Superior temporal gyrus (tissue), 1 donor: ENCODE data around the gene FOXO1.
"Not testable (repeated sequence)": the region's sequence is repeated elsewhere in the genome, so short reads cannot be mapped to it uniquely, and the experiment has no call there.

Experiments used
- DNase-seq: peaks from one replicate; pipeline ENCODE4 v3.0.0-alpha.2; 2016; ENCODE audit errors: extremely low spot score

FOXO1 gene

GRCh38 chr13:40666045-40666932 lies at the start of gene FOXO1:
Gene FOXO1 (minus strand): TSS chr13:40666641. CDS start chr13:40666212, 429 bp downstream.
- DNase-seq, result peak; percentile 83

GRCh38 chr13:40714433-40714832 lies 48.0 kb upstream of the FOXO1 start:
- DNase-seq, result not testable (repeated sequence)

GRCh38 chr13:40706439-40706838 lies 40.0 kb upstream of the FOXO1 start:
- no peak for DNase-seq

GRCh38 chr13:40697711-40698110 lies 31.3 kb upstream of the FOXO1 start:
- no peak for DNase-seq

- DNase-seq, result no peak
These were observed 28.0 kb upstream of the FOXO1 start for GRCh38 chr13:40694426-40694825.

GRCh38 chr13:40692946-40693345 lies 26.5 kb upstream of the FOXO1 start:
- no peak for DNase-seq

GRCh38 chr13:40688781-40689180 lies 22.3 kb upstream of the FOXO1 start:
- no peak for DNase-seq

- DNase-seq, result peak; percentile 85
These were observed 16.2 kb upstream of the FOXO1 start for GRCh38 chr13:40682449-40683240.

GRCh38 chr13:40681341-40682146 lies 15.1 kb upstream of the FOXO1 start:
- no peak for DNase-seq

GRCh38 chr13:40680659-40681323 lies 14.3 kb upstream of the FOXO1 start:
- DNase-seq, result no peak

GRCh38 chr13:40679480-40679985 lies 13.1 kb upstream of the FOXO1 start:
- no peak for DNase-seq

GRCh38 chr13:40677064-40677463 lies 10.6 kb upstream of the FOXO1 start:
- no peak for DNase-seq

GRCh38 chr13:40676007-40676406 lies 9.6 kb upstream of the FOXO1 start:
- DNase-seq, result no peak

GRCh38 chr13:40673414-40673813 lies 7.0 kb upstream of the FOXO1 start:
- DNase-seq, result no peak

- no peak for DNase-seq
These were observed 6.4 kb upstream of the FOXO1 start for GRCh38 chr13:40672765-40673397.

GRCh38 chr13:40671956-40672764 lies 5.7 kb upstream of the FOXO1 start:
- DNase-seq, result no peak

- no peak for DNase-seq
These were observed 3.9 kb upstream of the FOXO1 start for GRCh38 chr13:40670307-40670706.

- DNase-seq, result no peak
These were observed 1.9 kb upstream of the FOXO1 start for GRCh38 chr13:40668335-40668734.

GRCh38 chr13:40667622-40667978 lies 1.2 kb upstream of the FOXO1 start:
- no peak for DNase-seq
